ENCODE data around the gene MUC6. TPM values are rescaled to one million over a fixed set of nuclear protein-coding genes. Genes with fewer than 3 reads are reported as not detected.

Gene MUC6
- total and polyA plus RNA-seq, 10 of the 15 experiments (the other 5 are each of a cell fraction or from before 2014, with no cell fraction given): 0.03 TPM; not detected in 8

DNA sequence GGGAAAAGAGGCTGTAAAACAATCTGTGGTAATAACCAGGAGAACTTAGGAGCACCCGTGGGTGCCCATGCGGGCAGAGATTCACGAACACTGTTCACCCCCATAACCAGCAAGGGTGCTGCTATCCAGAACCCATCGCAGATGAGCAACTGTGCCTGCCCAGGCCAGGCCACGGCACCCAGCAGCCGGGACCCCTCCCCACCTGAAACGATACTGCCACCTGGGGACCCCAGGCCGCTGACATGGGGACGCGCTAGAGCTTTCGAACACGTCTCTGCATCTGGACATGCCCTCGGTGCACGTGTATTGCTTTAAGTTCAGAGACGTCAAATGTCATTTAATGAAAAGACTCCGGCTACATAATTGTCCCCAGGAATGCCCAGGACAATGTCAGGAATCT lies 23.9 kb upstream of the MUC6 start (continued):
- TF ChIP-seq PBX3 (IDR thresholded peaks at IDR 0.05; ENCODE audit: insufficient replicate concordance, low read depth, low read length) (no peak), ZSCAN29 (IDR thresholded peaks at IDR 0.05) (no peak), IRF4 (IDR thresholded peaks at IDR 0.05; ENCODE audit: low read depth, low read length) (no peak)

GRCh38 chr11:1059759-1060158 lies 23.2 kb upstream of the MUC6 start:
- POLR2A ChIA-PET: no interaction called here
- WGBS (ENCODE audit: insufficient coverage, insufficient replicate concordance, low lambda C conversion rate, missing lambda C conversion rate): 64% methylated on average over 15 of the region's 15 CpGs

GRCh38 chr11:1057806-1058205 lies 21.3 kb upstream of the MUC6 start:
- ATAC-seq: no peak
- ChIA-PET CTCF (no interaction called here), POLR2A (no interaction called here), RAD21 (ENCODE audit: unreplicated experiment) (no interaction called here), SMC1A (ENCODE audit: uncharacterized antibody, unreplicated experiment) (no interaction called here)
- no peaks in the 10 kb centered on the region for H3K9me3 ChIP-seq (replicated peaks; ENCODE audit: control insufficient read depth, insufficient read depth, low read length)
- no peaks in the 10 kb centered on the region for H3K36me3 ChIP-seq (ENCODE audit: control insufficient read depth in 2 of 2, insufficient read depth in 2 of 2, low read length in 1 of 2)
- no peak overlapping the region for H3K4me2 ChIP-seq (ENCODE audit: control insufficient read depth, insufficient read depth)
- in situ Hi-C loops (cut with MboI) (loop anchor here (10.0 kb wide), 1 partner anchor 213 kb away; the partner anchor contains the start of genes POLR2L and TSPAN4), intact Hi-C loops (cut with micrococcal nuclease; ENCODE audit: unreplicated experiment) (no loop called here)
- no peak overlapping the region for H3K27ac ChIP-seq (ENCODE audit: control insufficient read depth, insufficient read depth)
- H3K4me3 ChIP-seq: no peak overlapping the region
- no peaks in the 10 kb centered on the region for H3K79me2 ChIP-seq (ENCODE audit: control insufficient read depth, insufficient read depth, low read length)
- no peaks in the 10 kb centered on the region for H4K20me1 ChIP-seq (ENCODE audit: control insufficient read depth, insufficient read depth)
- no peaks in the 10 kb centered on the region for H3K4me1 ChIP-seq (ENCODE audit: control insufficient read depth, insufficient read depth, low read length)
- H3K9ac ChIP-seq (ENCODE audit: control insufficient read depth, insufficient read depth, low read length): no peak overlapping the region
- 69% methylated on average over 16 of the region's 16 CpGs for WGBS (ENCODE audit: insufficient coverage, insufficient replicate concordance, low lambda C conversion rate, missing lambda C conversion rate)
- no peaks in the 10 kb centered on the region for H3K27me3 ChIP-seq (replicated peaks in 1 of 2; ENCODE audit: control insufficient read depth in 2 of 2, insufficient read depth in 2 of 2, low read length in 1 of 2)
- H2AFZ ChIP-seq (ENCODE audit: control insufficient read depth, low read depth, low read length): no peak overlapping the region
- no peak for FAIRE-seq
- no TSS peak for BruUV-seq (replicated peaks)
- no peak for DNase-seq (ENCODE audit: low read depth, low spot score)
- no peak for TF ChIP-seq STAT3 (IDR thresholded peaks at IDR 0.05; ENCODE audit: low read depth, low read length)
- TF ChIP-seq E4F1 (IDR thresholded peaks at IDR 0.05; ENCODE audit: borderline replicate concordance, partially characterized antibody): no peak
- TF ChIP-seq, protein P1, sequence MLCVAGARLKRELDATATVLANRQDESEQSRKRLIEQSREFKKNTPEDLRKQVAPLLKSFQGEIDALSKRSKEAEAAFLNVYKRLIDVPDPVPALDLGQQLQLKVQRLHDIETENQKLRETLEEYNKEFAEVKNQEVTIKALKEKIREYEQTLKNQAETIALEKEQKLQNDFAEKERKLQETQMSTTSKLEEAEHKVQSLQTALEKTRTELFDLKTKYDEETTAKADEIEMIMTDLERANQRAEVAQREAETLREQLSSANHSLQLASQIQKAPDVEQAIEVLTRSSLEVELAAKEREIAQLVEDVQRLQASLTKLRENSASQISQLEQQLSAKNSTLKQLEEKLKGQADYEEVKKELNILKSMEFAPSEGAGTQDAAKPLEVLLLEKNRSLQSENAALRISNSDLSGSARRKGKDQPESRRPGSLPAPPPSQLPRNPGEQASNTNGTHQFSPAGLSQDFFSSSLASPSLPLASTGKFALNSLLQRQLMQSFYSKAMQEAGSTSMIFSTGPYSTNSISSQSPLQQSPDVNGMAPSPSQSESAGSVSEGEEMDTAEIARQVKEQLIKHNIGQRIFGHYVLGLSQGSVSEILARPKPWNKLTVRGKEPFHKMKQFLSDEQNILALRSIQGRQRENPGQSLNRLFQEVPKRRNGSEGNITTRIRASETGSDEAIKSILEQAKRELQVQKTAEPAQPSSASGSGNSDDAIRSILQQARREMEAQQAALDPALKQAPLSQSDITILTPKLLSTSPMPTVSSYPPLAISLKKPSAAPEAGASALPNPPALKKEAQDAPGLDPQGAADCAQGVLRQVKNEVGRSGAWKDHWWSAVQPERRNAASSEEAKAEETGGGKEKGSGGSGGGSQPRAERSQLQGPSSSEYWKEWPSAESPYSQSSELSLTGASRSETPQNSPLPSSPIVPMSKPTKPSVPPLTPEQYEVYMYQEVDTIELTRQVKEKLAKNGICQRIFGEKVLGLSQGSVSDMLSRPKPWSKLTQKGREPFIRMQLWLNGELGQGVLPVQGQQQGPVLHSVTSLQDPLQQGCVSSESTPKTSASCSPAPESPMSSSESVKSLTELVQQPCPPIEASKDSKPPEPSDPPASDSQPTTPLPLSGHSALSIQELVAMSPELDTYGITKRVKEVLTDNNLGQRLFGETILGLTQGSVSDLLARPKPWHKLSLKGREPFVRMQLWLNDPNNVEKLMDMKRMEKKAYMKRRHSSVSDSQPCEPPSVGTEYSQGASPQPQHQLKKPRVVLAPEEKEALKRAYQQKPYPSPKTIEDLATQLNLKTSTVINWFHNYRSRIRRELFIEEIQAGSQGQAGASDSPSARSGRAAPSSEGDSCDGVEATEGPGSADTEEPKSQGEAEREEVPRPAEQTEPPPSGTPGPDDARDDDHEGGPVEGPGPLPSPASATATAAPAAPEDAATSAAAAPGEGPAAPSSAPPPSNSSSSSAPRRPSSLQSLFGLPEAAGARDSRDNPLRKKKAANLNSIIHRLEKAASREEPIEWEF (IDR thresholded peaks at IDR 0.05; ENCODE audit: insufficient replicate concordance, low read depth, low read length): no peak

More at GRCh38 chr11:1059759-1060158, 23.2 kb upstream of the MUC6 start:
- intact Hi-C loops (cut with micrococcal nuclease; ENCODE audit: unreplicated experiment): no loop called here
- Histone ChIP-seq H2AFZ (ENCODE audit: control insufficient read depth, low read depth, low read length) (no peak overlapping the region), H3K4me1 (ENCODE audit: control insufficient read depth, insufficient read depth, low read length) (no peaks in the 10 kb centered on the region), H4K20me1 (ENCODE audit: control insufficient read depth, insufficient read depth) (no peaks in the 10 kb centered on the region), H3K36me3 (ENCODE audit: control insufficient read depth in 2 of 2, insufficient read depth in 2 of 2, low read length in 1 of 2) (no peaks in the 10 kb centered on the region), H3K4me3 (no peak overlapping the region), H3K79me2 (ENCODE audit: control insufficient read depth, insufficient read depth, low read length) (no peaks in the 10 kb centered on the region), H3K4me2 (ENCODE audit: control insufficient read depth, insufficient read depth) (no peak overlapping the region), H3K9me3 (replicated peaks; ENCODE audit: control insufficient read depth, insufficient read depth, low read length) (no peaks in the 10 kb centered on the region), H3K9ac (ENCODE audit: control insufficient read depth, insufficient read depth, low read length) (no peak overlapping the region), H3K27me3 (replicated peaks in 1 of 2; ENCODE audit: control insufficient read depth in 2 of 2, insufficient read depth in 2 of 2, low read length in 1 of 2) (no peaks in the 10 kb centered on the region), H3K27ac (ENCODE audit: control insufficient read depth, insufficient read depth) (no peak overlapping the region)
- no TSS peak for BruUV-seq (replicated peaks)
- ChIA-PET CTCF (no interaction called here), RAD21 (ENCODE audit: unreplicated experiment) (no interaction called here), SMC1A (ENCODE audit: uncharacterized antibody, unreplicated experiment) (no interaction called here)
- ATAC-seq (no peak), FAIRE-seq (no peak), DNase-seq (ENCODE audit: low read depth, low spot score) (no peak)
- TF ChIP-seq STAT3 (IDR thresholded peaks at IDR 0.05; ENCODE audit: low read depth, low read length): no peak
- in situ Hi-C loops (cut with MboI): loop anchor here (10.0 kb wide), 1 partner anchor 215 kb away; the partner anchor contains the start of genes POLR2L and TSPAN4
